GM10847 (cell line): ENCODE results near the gene ZNF334.

ENCODE experiments used
- POLR2A ChIP-seq: IDR thresholded peaks from 2 replicates; pipeline ENCODE4 v1.6.1; 2011; ENCODE audit not compliant: insufficient read length; ENCODE audit errors: extremely low read depth

Gene ZNF334

DNA sequence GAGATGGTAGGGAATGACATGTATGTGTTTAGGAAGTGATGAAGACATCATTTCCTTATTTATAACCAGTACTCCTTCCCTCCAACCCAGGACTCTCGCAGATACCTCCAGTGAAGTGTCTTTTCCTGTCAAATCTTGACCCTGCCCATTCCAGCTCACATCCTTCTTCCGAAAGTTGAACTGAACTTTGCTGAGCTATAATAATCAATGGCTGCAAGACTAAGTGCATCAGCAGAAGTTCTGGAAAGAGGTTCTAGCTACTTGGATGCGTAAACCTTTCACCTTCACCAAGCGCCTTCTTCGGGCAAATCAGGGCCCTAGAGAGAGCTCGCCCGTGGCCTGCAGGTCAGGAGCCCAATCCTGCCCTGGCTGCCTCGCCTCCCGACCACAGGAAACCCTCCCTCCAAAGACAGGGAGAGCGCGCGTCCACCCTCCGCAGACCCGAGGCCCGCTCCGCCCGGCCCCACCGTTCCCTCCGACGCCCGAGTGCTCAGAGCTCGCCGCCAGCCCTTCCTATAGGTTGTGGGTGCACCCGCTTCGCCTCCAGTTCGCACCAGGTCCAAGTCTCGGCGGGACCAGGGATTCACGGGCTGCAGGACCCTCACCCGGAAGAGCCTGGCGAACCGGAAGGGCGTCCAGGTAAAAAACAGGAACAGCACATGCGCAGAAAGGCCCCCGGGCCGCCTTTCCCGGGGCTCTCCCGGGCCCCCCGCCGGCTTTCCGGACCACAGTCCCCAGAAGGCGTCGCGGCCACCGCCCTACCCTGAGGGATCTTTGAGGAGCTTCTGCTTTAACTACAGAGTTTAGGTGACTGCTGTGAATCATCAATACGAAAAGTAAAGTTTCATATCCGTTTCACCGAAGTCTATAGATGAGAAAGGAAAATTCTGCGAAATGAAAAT, at the start of gene ZNF334:
TSS of gene ZNF334 (minus strand) at position 617 of the 902 bp plus-strand sequence. CDS start 1,457 bp downstream, outside the sequence.
- no peak for TF ChIP-seq POLR2A

DNA sequence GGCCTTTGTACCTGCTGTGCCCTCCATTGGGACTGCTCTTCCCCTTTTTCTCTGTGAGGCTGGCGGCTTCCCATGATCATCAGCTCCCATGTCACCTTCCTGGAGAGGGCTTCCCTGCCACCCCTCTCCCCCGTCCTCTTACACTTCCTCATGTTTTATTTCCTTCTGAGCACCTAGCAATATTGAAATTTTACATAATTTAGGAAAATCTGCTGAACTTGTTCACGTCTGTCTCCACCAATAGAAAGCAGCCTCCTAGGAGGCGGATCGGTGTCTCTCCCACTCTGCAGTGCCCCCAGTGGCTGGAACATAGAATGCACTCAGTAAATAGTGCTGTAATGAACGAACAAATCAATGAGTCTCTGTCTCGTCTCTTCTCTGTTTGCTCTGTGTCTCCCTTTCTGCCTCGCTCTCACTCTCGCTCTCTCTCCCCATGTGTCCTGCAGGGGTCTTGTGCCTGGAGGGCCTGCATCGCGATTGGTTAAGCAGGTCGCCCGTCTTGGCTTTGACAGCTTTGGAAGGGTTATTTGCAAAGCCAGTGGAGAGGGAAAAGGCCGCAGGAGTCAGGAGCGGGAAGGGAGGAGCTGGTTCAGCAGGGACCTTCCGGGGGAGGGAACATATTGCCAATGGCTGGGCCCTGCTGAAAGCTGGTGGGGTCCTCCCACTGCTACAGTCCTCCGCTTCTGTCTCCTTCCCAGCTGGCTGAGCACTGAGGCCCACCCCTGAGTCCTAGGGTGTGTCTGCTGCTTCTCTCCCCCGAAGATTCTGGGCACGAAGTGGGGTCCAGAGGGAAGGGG, 49.2 kb upstream of the ZNF334 start:
- no peak for TF ChIP-seq POLR2A

GRCh38 chr20:46562009-46562372, 48.6 kb upstream of the ZNF334 start:
- no peak for TF ChIP-seq POLR2A

- TF ChIP-seq POLR2A = no peak
These were observed 46.5 kb upstream of the ZNF334 start for GRCh38 chr20:46559685-46560440.

- TF ChIP-seq POLR2A = no peak
These were observed 45.6 kb upstream of the ZNF334 start for GRCh38 chr20:46559001-46559400.

DNA sequence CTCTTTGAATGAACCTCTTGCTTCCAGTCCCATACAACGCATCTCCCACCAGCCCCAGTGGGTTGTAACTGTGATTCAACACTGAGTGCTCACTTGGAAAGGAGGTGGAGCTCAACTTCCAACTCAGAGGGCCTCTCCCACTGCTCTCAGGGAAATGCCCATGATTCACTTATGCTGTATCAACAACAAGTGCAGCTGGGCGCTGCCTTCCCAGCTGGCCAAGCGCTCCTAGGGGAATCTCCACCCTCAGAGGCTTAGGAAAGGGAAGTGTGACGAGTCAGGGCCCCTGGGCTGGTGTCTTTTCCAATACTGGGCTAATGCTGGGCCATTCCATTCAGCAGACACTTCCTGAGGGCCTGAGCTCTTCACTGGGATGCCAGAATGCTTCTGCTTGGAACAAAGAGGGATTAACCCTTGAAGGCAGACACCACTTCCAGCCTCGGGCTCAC, 45.2 kb upstream of the ZNF334 start:
- no peak for TF ChIP-seq POLR2A

- TF ChIP-seq POLR2A = no peak
These were observed 44.0 kb upstream of the ZNF334 start for GRCh38 chr20:46557231-46557956.

DNA sequence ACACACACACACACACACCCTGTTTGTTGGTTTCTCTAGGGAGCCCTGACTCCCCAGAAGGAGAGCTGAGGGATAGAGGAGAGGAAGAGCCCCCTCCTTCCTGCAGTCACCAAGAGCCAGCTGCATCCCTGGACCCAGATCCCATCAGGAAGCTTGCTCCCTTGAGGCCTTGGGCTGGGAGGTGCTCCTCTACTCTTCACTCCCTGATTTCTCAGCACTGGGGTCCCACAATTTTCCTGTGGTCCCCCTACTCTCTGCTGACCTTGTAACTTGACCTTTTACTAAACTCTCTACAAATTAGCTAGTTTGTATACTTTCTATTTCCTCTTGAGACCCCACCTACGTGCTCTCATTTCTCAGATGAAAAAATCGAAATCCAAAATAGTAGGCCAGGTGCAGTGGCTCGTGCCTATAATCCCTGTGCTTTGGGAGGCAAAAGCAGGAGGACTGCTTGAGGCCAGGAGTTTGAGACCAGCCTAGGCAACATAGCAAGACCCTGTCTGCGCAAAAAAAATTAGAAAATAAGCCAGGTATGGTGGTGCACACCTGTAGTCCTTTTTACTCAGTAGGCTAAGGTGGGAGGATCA, 42.1 kb upstream of the ZNF334 start:
- TF ChIP-seq POLR2A = no peak

DNA sequence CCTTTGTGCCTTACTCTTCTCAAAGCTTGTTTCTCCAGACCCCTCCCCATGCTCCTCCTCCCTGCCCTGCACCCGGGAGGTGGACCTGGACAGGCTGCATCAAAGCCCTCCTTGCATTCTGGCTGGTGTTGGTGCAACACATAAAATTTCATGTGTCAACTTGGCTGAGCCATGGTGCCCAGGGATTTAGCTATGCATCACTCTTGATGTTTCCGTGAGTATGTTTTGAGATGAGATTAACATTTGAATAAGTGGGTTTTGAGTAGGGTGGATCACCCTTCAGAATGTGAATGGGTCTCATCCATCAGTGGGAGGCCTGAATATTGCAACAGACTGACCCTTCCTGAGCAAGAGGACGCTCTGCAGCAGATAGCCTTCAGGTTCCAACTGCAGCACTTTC, 41.5 kb upstream of the ZNF334 start:
- no peak for TF ChIP-seq POLR2A

- no peak for TF ChIP-seq POLR2A
These were observed 40.6 kb upstream of the ZNF334 start for GRCh38 chr20:46553926-46554325.

DNA sequence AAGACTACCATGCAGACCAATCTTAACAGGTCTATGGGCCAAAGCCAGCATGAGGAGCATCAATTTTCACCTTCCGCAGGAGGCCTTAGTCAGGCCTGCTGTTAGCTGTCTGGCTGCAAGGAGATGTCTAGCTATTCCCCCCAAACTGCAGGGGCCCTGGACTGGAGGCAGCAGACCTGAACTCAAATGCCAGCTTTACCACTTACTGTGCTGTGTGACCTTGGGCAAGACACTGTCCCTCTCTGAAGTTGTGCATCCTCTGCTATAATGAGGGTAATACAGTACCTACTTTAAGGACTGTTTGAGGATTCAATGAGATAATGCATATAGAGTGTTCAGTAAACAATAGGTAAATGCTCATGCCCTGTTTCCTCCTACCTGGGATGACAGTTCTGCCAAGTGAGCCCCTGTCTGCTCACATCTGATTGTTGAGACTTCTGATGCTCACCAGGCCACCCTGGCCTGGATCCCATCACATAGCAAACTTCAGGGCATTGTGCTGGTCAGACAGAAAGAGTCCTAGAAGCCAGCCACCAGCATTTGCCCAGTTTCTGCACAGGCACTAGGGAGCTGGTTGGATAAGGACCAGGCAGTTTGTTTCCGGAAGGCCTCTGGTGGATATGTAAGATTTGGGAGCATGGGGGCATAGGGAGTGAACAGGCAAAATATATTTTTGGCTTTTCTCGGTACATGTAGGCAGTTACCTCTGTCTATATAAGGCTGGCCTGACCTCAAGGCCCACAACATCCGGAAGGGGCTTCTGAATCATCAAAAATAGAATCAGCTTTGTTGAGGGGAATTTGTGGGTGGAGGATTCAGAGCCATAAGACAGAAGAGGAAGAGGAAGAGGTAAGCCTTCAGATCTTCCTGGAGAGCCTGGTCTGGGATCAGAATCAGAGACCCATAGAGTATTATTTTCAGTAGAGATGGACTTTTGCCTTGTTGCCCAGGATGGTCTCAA, 39.4 kb upstream of the ZNF334 start:
- TF ChIP-seq POLR2A = no peak

GRCh38 chr20:46551522-46552381, 38.4 kb upstream of the ZNF334 start:
- TF ChIP-seq POLR2A = no peak
